Psoas muscle (tissue), 8 donors: ENCODE results near the gene PAM. TPM values are rescaled to one million over a fixed set of nuclear protein-coding genes. Genes with fewer than 3 reads are reported as not detected.
A peak's percentile ranks its signal among the peaks of the same experiment; 100 is the strongest.

Experiments
- ATAC-seq, 4 donors: fragments of 200-7000 bp; cut with Tn5 transposase; one replicate each; pipeline ENCODE4 v1.9.1; 2020; ENCODE audit warnings: moderate library complexity in 3 of 4, mild to moderate bottlenecking in 2 of 4
- DNase-seq, 2 donors: peaks; one replicate each; pipeline ENCODE4 v3.0.0-alpha.2; 2020
- H3K27ac ChIP-seq: fragments of 200-600 bp; one replicate; pipeline ENCODE4 v1.8.0; 2022
- H3K27me3 ChIP-seq, 3 donors: fragments of 200-600 bp in 1 of 3; one replicate each; pipeline versions ENCODE4 v1.6.1 to v1.8.0; 2013 to 2022; ENCODE audit warnings: low read length in 2 of 3, mild to moderate bottlenecking in 2 of 3, moderate library complexity in 1 of 3; ENCODE audit not compliant: insufficient read depth in 3 of 3
- H3K36me3 ChIP-seq, 2 donors: fragments of 200-600 bp in 1 of 2; one replicate each; pipeline versions ENCODE4 v1.6.1 to v1.8.0; 2013 to 2022; ENCODE audit warnings: low read depth in 1 of 2, mild to moderate bottlenecking in 1 of 2, moderate library complexity in 1 of 2; ENCODE audit not compliant: insufficient read depth in 1 of 2
- H3K4me1 ChIP-seq: fragments of 200-600 bp; one replicate; pipeline ENCODE4 v1.8.0; 2022
- H3K4me3 ChIP-seq: fragments of 200-600 bp; one replicate; pipeline ENCODE4 v1.8.0; 2022; ENCODE audit warnings: mild to moderate bottlenecking
- H3K9me3 ChIP-seq: fragments of 200-600 bp; one replicate; pipeline ENCODE4 v1.8.0; 2022
- WGBS, 3 donors: extraction: QIAGEN DNeasy Blood & Tissue Kit; methylation state at CpG; one replicate each; pipeline versions ENCODE4 v1.1.6 to v1.1.7; 2013; 5-methylcytosine and 5-hydroxymethylcytosine counted together
- intact Hi-C, 2 donors: fragments of 100-400 bp; cut with DNase I; formaldehyde crosslinking; loops; one replicate each; pipeline versions ENCODE4 v1.11.0 to v1.14.2; 2022
- polyA plus RNA-seq, 3 donors: library from polyadenylated mRNA; stranded (reverse); fragments of 200-250 nt; gene quantifications; one replicate each; pipeline ENCODE4 v1.2.3, GENCODE V29; 2013
- total RNA-seq, 4 donors: library from RNA; stranded (reverse); fragmentation: NEBNext Ultra II Directional in 2 of 4; extraction: Animal tissue kit (Norgen Biotek cat#: 25700) in 2 of 4; gene quantifications; one replicate each; pipeline versions ENCODE4 v1.2.1 to v1.2.4, GENCODE V29; 2021 to 2023
- TF ChIP-seq, protein P1 (sequence below): fragments of 200-600 bp; IDR thresholded peaks from one replicate; pipeline ENCODE4 v1.8.0; 2022; ENCODE audit warnings: antibody characterized with exemption
- donor health status: healthy with polysubstance abuse.
- donor health status: DM: no; HTN: no; CAD: no; lungs with moderate emphysema.
- donor health status: Bipolar disorder and iron deficiency.
- donor health status: healthy.
- donor health status: DM: yes; HTN: yes; CAD: no.
- donor health status: DM: no; HTN: no; CAD: no.
- donor health status: DM: no; HTN: no; CAD: no.
- donor health status: DM: yes; HTN: yes; CAD: no.

Gene PAM
- total and polyA plus RNA-seq, 7 donors: 29.5 to 279 (median 191) TPM

DNA sequence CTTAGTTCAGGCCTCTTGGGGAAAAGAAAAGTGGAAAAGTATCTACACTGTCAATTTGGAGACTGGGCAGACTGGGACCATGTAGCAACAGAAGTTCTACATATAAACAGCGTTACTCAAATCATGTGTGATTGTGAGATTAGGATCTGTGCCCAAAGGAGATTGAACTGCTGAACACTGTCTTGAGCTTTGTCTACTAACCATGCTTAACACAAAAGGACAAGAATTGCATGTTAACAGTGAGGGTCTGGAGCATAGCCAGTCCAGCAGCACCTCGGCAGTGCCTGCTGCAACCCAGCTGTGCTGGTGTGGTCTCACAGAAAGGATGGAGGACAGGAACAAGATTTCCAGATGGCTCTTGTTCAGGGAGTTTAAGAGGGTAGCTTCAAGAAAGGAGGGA lies 5.7 kb downstream of the PAM start:
- peak overlapping the region; percentile 97 for H3K27ac ChIP-seq
- H3K4me1 ChIP-seq: peaks cover 74% of the 10 kb centered on the region
- TF ChIP-seq, protein P1, sequence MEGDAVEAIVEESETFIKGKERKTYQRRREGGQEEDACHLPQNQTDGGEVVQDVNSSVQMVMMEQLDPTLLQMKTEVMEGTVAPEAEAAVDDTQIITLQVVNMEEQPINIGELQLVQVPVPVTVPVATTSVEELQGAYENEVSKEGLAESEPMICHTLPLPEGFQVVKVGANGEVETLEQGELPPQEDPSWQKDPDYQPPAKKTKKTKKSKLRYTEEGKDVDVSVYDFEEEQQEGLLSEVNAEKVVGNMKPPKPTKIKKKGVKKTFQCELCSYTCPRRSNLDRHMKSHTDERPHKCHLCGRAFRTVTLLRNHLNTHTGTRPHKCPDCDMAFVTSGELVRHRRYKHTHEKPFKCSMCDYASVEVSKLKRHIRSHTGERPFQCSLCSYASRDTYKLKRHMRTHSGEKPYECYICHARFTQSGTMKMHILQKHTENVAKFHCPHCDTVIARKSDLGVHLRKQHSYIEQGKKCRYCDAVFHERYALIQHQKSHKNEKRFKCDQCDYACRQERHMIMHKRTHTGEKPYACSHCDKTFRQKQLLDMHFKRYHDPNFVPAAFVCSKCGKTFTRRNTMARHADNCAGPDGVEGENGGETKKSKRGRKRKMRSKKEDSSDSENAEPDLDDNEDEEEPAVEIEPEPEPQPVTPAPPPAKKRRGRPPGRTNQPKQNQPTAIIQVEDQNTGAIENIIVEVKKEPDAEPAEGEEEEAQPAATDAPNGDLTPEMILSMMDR: no peak
- no peaks in the 10 kb centered on the region for H3K36me3 ChIP-seq
- H3K9me3 ChIP-seq: no peaks in the 10 kb centered on the region
- intact Hi-C loops: no loop called here
- DNase-seq: no peak
- WGBS, 3 donors: 7 to 22% (median 8%) methylated on average over 2 of the region's 2 CpGs
- no peaks in the 10 kb centered on the region for H3K27me3 ChIP-seq
- ATAC-seq: no peak
- peak overlapping the region; percentile 1 for H3K4me3 ChIP-seq

GRCh38 chr5:102762095-102762534 lies 7.0 kb downstream of the PAM start:
- H3K4me3 ChIP-seq: peak overlapping the region; percentile 20
- TF ChIP-seq, protein P1: no peak
- ATAC-seq (peak in 2 of 4 donors; percentile 22 to 28), DNase-seq (no peak)
- H3K4me1 ChIP-seq: peaks cover 68% of the 10 kb centered on the region
- no peaks in the 10 kb centered on the region for H3K27me3 ChIP-seq
- peak overlapping the region; percentile 97 for H3K27ac ChIP-seq
- no peaks in the 10 kb centered on the region for H3K9me3 ChIP-seq
- intact Hi-C loops: no loop called here
- H3K36me3 ChIP-seq: no peaks in the 10 kb centered on the region

GRCh38 chr5:102762562-102763227 lies 7.6 kb downstream of the PAM start:
- Histone ChIP-seq H3K9me3 (no peaks in the 10 kb centered on the region), H3K4me3 (peak overlapping the region; percentile 20), H3K36me3 (no peaks in the 10 kb centered on the region), H3K27me3 (no peaks in the 10 kb centered on the region), H3K4me1 (peaks cover 71% of the 10 kb centered on the region), H3K27ac (peak overlapping the region; percentile 97)
- intact Hi-C loops: no loop called here
- peak; percentile 62 to 79 (median 69) for ATAC-seq
- no peak for DNase-seq
- 57 to 65% (median 57%) methylated on average over 4 of the region's 4 CpGs for WGBS, 3 donors
- TF ChIP-seq, protein P1: no peak

DNA sequence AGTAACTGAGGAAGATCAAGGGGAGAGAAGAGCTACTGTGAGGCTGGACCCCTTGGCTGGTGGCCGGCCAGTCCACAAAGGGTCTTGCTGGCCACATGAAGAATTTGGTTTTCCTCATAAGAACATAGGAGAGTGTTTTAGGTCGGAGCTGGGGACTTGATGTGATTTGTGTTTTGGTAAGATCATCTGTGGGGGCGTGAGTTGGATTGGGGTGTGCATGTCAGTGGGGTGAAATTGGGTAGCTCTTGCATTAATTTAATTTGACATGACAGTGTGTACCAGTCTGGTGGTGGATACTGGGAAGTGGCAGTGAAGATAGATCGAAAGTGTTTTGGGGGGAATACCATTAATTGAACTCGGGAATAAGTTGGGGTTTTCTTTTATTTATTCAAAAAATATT lies 8.6 kb downstream of the PAM start:
- Histone ChIP-seq H3K4me3 (no peak overlapping the region), H3K9me3 (no peaks in the 10 kb centered on the region), H3K4me1 (peaks cover 66% of the 10 kb centered on the region), H3K36me3 (no peaks in the 10 kb centered on the region), H3K27ac (peak overlapping the region; percentile 97), H3K27me3 (no peaks in the 10 kb centered on the region)
- WGBS, 3 donors: 91 to 96% (median 92%) methylated on average over 5 of the region's 5 CpGs
- TF ChIP-seq, protein P1: no peak
- ATAC-seq (no peak), DNase-seq (no peak)
- intact Hi-C loops: no loop called here
